ENCODE measurements around the gene HLCS.

Gene HLCS

DNA sequence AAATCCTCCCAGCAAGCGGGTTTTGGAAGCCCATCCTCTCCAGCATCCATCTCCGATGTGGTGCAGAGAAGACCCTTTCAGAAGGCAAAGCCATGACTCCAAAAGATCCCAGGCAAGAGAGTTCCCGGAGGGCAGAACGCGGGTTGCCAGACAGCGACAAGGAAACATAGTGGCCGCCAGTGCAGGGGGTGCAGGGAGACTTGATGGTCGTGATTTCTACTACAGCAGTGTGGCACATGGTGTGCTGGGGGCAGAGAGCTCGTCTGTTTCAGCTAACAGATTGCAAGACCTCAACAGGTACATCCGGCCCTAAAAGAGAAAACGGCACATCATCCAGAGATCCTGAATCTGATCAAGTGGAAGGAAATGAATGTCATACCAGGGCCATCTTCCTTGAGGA lies 74.3 kb downstream of the HLCS start:
- in situ Hi-C loops (cut with MboI; ENCODE audit: low pct_unique_long_range_greater_than_20kb, low sequenced_read_pairs) = loop anchor here (25.0 kb wide), 1 partner anchor 105 kb away; no protein-coding TSS in a partner anchor

DNA sequence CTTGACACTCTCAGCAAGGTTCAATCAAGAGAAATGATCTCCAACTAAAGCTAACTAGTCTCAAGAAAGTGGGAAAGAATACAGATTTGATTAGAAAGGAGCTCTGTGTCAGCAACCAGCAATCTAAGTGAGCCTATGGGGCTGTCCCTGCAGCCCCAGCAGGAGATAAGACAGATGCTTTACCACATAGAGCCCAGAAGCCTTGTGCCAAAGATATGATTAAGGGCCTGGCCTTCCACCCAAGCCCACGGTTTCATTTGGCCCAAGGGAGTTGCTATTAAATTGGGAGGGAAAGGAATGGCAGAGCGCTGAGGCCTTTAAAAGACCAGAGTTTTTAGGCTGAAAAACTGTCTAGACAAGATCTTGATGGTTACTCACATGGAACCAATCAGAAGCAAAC lies 74.8 kb downstream of the HLCS start:
- no peak for DNase-seq
- in situ Hi-C loops (cut with MboI; ENCODE audit: low pct_unique_long_range_greater_than_20kb, low sequenced_read_pairs) = loop anchor here (25.0 kb wide), 1 partner anchor 104 kb away; no protein-coding TSS in a partner anchor

More for the DNA sequence above, 74.3 kb downstream of the HLCS start:
- no peak for DNase-seq

DNA sequence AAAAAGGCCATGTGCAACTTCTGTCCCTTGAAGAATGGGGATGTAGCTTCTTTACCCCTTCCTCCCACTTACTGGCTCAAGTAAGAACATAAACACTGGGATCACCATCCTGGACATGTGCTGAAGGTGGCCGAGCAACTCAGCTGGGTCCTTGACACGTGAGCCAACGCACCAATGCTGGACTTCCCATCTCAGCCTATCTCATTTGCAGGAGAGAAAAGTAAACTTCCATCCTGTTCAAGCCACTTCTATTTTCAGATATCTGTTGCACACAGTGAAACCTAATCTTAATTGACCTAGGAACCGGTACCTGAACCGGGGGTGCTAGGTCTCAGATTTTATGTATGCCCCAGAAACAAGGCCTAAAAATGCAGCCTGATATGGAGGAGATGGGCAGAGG lies 75.3 kb downstream of the HLCS start:
- in situ Hi-C loops (cut with MboI; ENCODE audit: low pct_unique_long_range_greater_than_20kb, low sequenced_read_pairs) = loop anchor here (25.0 kb wide), 1 partner anchor 104 kb away; no protein-coding TSS in a partner anchor
- DNase-seq = no peak

DNA sequence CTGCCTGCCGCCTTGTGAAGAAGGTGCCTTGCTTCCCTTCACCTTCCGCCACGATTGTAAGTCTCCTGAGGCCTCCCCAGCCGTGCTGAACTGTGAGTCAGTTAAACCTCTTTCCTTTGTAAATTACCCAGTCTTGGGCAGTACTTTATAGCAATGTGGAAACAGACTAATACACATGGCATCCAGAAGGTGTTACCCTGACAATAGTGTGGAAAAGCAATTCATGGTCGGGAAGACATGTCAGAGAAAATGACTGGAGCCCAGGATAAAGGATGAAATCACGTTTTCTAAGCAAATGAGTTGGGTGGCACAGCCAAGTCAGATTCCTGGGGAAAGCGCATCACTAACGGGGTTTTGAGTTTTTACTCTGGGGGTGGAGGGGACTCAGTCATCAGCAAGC lies 76.4 kb downstream of the HLCS start:
- DNase-seq = no peak
- in situ Hi-C loops (cut with MboI; ENCODE audit: low pct_unique_long_range_greater_than_20kb, low sequenced_read_pairs) = loop anchor here (25.0 kb wide), 1 partner anchor 103 kb away; no protein-coding TSS in a partner anchor

DNA sequence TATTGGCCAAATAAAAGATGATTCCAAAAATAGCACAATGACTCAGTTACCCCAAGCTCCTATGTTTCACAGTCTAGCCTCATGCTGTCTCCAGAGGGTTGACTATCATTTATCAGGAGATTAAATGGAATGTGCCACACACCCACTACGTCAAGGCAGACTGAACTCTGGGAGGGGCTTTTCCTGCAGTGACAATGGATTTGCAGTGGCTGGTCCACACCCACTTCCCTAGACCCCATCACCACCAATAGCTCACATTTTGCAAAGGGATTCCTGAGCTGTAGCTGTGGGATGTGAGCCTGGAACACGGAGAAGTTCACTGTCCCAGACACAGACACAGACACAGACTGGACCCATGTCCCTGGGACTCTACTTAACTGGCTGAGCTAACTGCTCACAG lies 77.1 kb downstream of the HLCS start:
- in situ Hi-C loops (cut with MboI; ENCODE audit: low pct_unique_long_range_greater_than_20kb, low sequenced_read_pairs) = loop anchor here (25.0 kb wide), 1 partner anchor 102 kb away; no protein-coding TSS in a partner anchor
- no peak for DNase-seq

DNA sequence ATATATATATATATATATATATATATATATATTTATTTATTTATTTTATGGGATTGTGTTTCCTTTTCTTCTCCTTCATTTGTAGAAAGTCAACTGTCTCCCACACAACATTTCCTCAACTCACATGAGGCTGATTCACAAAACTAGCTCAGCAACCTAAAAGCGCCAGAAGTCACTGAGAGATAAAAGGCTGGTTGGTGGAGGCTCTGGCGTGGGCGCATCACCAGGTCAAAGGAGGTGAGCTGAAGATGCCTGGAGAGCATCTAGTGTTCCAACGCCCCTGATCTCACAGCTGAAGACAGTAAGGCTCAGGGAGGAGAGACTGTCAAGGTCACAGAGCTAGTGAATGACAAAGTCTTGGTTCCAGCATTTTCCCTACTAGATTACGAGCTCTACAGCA lies 78.0 kb downstream of the HLCS start:
- in situ Hi-C loops (cut with MboI; ENCODE audit: low pct_unique_long_range_greater_than_20kb, low sequenced_read_pairs) = loop anchor here (25.0 kb wide), 1 partner anchor 101 kb away; no protein-coding TSS in a partner anchor
- DNase-seq = no peak

GRCh38 chr21:36887963-36888362 lies 78.5 kb downstream of the HLCS start:
- no peak for DNase-seq
- in situ Hi-C loops (cut with MboI; ENCODE audit: low pct_unique_long_range_greater_than_20kb, low sequenced_read_pairs) = loop anchor here (25.0 kb wide), 1 partner anchor 101 kb away; no protein-coding TSS in a partner anchor

GRCh38 chr21:36883532-36884486 lies 82.7 kb downstream of the HLCS start:
- in situ Hi-C loops (cut with MboI; ENCODE audit: low pct_unique_long_range_greater_than_20kb, low sequenced_read_pairs) = loop anchor here (25.0 kb wide), 1 partner anchor 97 kb away; no protein-coding TSS in a partner anchor
- DNase-seq = no peak

DNA sequence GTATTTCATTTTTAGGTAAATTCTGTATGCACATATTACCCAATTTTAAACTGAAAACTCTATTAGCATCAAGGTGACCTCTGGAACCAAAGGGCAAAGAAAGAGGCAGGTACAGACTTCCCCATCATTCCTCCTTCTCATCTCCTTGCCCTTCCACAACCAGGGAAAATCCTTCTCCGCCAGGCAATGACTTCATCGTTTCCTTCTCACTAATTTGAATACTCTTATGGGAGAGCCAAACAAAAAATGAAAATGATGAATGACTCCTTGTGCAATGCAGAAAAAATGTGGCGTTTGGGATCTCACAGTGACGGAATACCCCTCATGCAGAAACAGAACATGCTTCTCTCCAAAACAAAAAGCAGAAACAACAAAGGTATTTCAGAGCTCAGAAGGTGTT lies 83.7 kb downstream of the HLCS start:
- DNase-seq = no peak
- in situ Hi-C loops (cut with MboI; ENCODE audit: low pct_unique_long_range_greater_than_20kb, low sequenced_read_pairs) = loop anchor here (25.0 kb wide), 1 partner anchor 95 kb away; no protein-coding TSS in a partner anchor

DNA sequence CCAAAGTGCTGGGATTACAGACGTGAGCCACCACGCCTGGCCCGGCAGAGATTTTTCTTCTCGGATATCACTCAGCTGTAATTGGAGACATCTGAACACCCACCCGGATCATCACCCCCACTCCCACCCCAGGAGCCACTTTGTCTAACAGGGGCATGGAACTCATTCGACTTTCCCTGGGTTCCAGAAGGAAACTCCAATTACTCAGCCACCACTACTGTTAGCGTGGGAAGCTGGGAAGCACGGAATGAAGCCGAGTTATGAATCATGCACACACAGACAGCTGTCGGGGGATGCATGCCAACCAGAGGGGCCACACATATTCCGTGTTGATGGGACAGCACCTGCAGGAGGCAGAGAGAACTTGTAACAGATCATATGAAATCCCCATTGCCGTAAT lies 85.2 kb downstream of the HLCS start:
- in situ Hi-C loops (cut with MboI; ENCODE audit: low pct_unique_long_range_greater_than_20kb, low sequenced_read_pairs) = loop anchor here (25.0 kb wide), 1 partner anchor 94 kb away; no protein-coding TSS in a partner anchor
- no peak for DNase-seq

DNA sequence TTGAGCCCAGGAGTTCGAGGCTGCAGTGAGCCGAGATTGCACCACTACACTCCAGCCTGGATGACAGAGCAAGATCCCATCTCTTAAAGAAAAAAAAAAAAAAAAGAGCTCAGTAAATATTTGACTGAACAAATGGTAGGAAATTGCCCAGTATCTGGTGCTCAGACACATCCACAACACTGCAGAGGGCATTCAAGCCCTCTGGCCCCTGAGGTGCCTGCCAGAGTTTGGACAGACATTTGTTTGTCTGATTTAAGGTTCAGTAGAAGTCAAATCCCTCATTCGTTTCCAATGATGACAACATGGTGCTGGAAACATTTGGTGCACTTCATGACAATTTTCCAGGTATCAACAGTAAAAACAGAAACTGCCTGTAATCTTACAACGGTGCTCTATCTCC lies 86.6 kb downstream of the HLCS start:
- no peak for DNase-seq
- in situ Hi-C loops (cut with MboI; ENCODE audit: low pct_unique_long_range_greater_than_20kb, low sequenced_read_pairs) = loop anchor here (25.0 kb wide), 1 partner anchor 93 kb away; no protein-coding TSS in a partner anchor

DNA sequence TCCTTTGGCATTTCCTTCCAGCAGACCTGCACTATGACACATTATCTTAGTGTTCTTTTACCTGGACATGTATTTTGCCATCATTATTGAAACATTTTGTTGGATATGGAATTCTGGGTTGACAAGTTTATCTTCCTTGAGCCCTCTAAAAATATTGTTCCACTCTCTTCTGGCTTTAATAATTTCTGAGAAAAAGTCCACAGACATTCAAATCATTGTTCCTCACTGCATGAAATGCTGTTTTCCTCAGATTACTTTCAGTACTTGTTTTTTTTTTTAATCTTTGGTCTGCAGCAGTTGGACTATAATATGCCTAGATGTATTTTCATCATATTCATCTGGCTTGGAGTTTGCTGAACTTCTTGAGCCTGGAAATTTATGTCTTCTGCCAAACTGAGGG lies 88.7 kb downstream of the HLCS start:
- in situ Hi-C loops (cut with MboI; ENCODE audit: low pct_unique_long_range_greater_than_20kb, low sequenced_read_pairs) = loop anchor here (25.0 kb wide), 1 partner anchor 90 kb away; no protein-coding TSS in a partner anchor
- DNase-seq = no peak

DNA sequence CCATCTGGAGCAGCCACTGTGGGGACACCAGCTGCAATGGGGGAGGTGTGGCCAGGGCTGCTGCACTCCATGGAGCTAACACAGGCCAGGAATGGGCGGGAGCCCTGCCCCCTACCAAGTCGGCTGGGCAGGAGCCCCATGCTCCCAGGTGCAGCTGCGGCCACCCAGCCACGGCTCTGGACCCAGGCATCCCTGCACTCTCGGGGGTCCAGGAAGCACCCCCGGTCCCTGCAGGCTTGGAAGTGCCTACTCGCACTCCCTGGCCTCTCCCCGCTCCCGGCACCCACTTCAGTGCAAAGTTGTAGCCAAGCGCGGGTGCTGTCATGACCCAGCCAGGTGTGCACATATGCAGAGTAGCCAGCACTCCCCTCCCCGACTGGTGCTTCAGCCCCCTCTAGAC lies 91.8 kb downstream of the HLCS start:
- in situ Hi-C loops (cut with MboI; ENCODE audit: low pct_unique_long_range_greater_than_20kb, low sequenced_read_pairs) = loop anchor here (25.0 kb wide), 1 partner anchor 87 kb away; no protein-coding TSS in a partner anchor
- DNase-seq = no peak

DNA sequence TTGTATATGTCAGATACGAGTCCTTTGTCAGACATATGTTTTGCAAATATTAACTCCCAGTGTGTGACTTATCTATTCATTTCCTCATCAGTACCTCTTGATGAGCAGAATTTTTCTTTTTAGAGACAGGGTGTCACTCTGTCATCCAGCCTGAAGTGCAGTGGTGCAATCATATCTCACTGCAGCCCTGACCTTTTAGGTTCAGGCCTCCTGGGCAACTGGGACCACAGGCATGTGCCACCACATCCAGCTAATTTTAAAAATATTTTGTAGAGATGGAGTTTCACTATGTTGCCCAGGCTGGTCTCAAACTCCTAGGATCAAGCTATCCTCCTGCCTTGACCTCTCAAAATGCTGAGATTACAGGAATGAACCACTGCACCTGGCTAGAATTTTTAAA lies 93.0 kb downstream of the HLCS start:
- DNase-seq = no peak
- in situ Hi-C loops (cut with MboI; ENCODE audit: low pct_unique_long_range_greater_than_20kb, low sequenced_read_pairs) = no loop called here

DNA sequence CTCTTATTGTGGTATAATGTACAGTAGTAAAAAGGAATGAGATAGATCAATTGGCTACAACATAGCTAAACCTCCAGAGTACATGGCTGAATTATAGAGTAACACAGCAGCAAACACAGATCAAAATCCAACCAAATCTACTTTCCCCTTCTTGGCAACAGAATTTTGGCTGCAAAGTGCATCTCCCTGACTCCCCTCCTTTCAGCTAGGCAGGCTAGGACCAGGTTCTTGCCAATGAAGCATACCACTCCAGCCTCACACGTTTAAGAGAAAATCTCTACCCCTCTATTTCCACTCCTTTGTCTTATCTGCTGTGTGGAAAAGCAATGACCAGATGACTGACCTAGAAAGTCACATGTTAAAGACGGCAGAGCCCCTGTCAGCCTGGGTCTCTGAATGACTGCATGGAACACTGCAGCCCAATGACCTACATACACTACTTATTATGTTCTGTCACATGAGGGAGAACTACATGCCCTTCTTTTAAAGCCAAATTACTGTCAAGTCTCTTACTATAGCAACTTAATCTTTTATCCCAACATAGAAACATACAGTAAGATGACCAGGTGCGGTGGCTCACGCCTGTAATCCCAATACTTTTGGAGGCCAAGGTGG lies 99.1 kb downstream of the HLCS start:
- in situ Hi-C loops (cut with MboI; ENCODE audit: low pct_unique_long_range_greater_than_20kb, low sequenced_read_pairs) = no loop called here
- DNase-seq = no peak

DNA sequence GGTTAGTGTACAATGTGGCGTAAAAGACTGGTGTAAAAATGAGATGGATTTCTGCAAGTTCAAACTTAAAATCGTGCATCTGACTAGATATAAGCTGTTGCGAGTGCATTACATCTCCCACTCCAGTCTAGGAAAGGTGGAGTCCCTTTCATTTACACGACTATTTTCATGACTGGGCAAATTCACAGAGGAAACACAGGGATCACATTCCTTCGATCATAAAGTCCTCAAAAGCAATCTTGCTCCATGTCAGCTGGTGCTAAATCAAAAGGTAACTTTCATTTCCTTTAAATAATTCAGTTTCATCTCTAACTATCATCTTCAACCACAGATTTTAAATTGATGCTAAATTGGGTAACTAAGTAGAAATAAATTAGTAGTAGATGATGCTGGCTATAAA lies 100.0 kb downstream of the HLCS start:
- in situ Hi-C loops (cut with MboI; ENCODE audit: low pct_unique_long_range_greater_than_20kb, low sequenced_read_pairs) = no loop called here
- no peak for DNase-seq

- DNase-seq = no peak
- in situ Hi-C loops (cut with MboI; ENCODE audit: low pct_unique_long_range_greater_than_20kb, low sequenced_read_pairs) = no loop called here
These were observed 101.5 kb downstream of the HLCS start for GRCh38 chr21:36864974-36865373.

DNA sequence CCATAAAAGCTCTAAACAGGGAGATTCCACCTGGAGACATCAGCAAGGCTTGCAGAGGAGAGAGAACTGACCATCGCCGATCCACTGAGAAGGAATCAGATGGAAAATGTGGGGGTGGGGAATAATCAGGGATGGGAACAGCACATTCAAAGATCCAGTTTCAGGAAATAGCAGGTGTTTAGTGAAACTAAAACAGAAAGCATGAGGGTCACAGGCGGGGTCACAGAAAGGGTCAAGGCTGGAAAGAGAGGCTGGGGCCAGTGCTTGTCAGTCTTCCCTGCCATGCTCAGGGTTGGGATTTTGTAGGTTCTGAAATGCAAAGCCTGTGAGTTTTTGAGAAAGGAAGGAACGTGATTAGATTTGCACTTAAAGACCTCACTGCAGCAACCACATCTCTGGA lies 103.2 kb downstream of the HLCS start:
- in situ Hi-C loops (cut with MboI; ENCODE audit: low pct_unique_long_range_greater_than_20kb, low sequenced_read_pairs) = no loop called here
- DNase-seq = no peak

DNA sequence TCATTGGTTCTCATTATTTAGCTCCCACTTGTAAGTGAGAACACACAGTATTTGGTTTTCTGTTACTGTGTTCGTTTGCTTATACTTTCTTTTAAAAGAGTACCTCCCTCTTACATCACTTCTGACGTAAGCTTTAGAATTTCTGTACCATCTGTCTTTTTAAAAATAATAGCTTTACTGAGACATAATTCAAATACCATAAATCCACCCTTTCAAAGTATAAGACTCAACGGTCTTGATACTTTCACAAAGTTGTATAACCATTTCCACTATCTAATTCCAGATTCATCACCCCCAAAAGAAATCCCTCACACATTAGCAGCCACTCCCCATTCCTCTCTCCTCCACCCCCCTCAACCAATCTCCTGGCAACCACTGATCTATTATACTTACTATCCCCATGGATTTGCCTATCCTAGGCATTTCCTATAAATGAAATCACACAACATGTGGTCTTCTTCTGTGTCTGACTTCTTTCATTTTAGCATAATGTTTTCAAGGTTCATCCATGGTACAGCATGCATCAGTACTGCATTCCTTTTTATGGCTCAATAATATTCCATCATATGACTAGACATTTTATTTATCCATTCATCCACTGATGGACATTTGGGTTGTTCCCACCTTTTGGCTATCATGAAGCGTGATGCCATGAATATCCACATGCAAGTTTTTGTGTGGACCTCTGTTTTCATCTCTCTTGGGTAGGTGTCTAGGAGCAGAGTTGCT lies 104.7 kb downstream of the HLCS start:
- in situ Hi-C loops (cut with MboI; ENCODE audit: low pct_unique_long_range_greater_than_20kb, low sequenced_read_pairs) = no loop called here
- DNase-seq = no peak

All from KBM-7 (cell line).